Liver (tissue), 9 donors: ENCODE measurements around the gene TCF12. TPM values are rescaled to one million over a fixed set of nuclear protein-coding genes. Genes with fewer than 3 reads are reported as not detected.

Experiments used
- DNase-seq: peaks from one replicate; pipeline ENCODE4 v3.0.0-alpha.2; 2017; ENCODE audit warnings: low spot score
- H3K27ac ChIP-seq, 2 donors: one replicate each; pipeline ENCODE4 v1.7.0; 2013; ENCODE audit warnings: inconsistent platforms in 2 of 2, low read length in 2 of 2, control low read depth in 1 of 2, low read depth in 1 of 2, mild to moderate bottlenecking in 1 of 2
- H3K27me3 ChIP-seq, 4 donors: one replicate each; pipeline versions ENCODE4 v1.6.1 to v1.7.0; 2013; ENCODE audit warnings: low read length in 3 of 4, inconsistent platforms in 1 of 4, mild to moderate bottlenecking in 1 of 4, moderate library complexity in 1 of 4; ENCODE audit not compliant: control insufficient read depth in 4 of 4, insufficient read depth in 4 of 4
- H3K36me3 ChIP-seq, 4 donors: one replicate each; pipeline versions ENCODE4 v1.6.1 to v1.7.0; 2013; ENCODE audit warnings: low read length in 3 of 4, mild to moderate bottlenecking in 3 of 4, low read depth in 1 of 4, moderate library complexity in 1 of 4; ENCODE audit not compliant: control insufficient read depth in 4 of 4, insufficient read depth in 3 of 4
- H3K4me1 ChIP-seq, 4 donors: one replicate each; pipeline versions ENCODE4 v1.6.1 to v1.7.0; 2013; ENCODE audit warnings: low read length in 3 of 4, mild to moderate bottlenecking in 3 of 4, moderate library complexity in 1 of 4; ENCODE audit not compliant: control insufficient read depth in 4 of 4, insufficient read depth in 4 of 4
- H3K4me3 ChIP-seq, 3 donors: one replicate each; pipeline versions ENCODE4 v1.6.1 to v1.7.0; 2013; ENCODE audit warnings: low read length in 3 of 3, control low read depth in 1 of 3, low read depth in 1 of 3, mild to moderate bottlenecking in 1 of 3
- H3K9ac ChIP-seq, 2 donors: one replicate each; pipeline ENCODE4 v1.7.0; 2013; ENCODE audit warnings: low read length in 2 of 2, mild to moderate bottlenecking in 2 of 2, moderate library complexity in 2 of 2, control low read depth in 1 of 2, low read depth in 1 of 2
- H3K9me3 ChIP-seq, 4 donors: one replicate each; pipeline versions ENCODE4 v1.6.1 to v1.7.0; 2013; ENCODE audit warnings: low read length in 3 of 4; ENCODE audit not compliant: control insufficient read depth in 4 of 4
- ATF3 ChIP-seq: IDR thresholded peaks from 2 replicates; pipeline ENCODE4 v1.6.1; 2016; ENCODE audit warnings: antibody characterized with exemption
- EGR1 ChIP-seq, 2 donors: IDR thresholded peaks; 2 replicates each; pipeline ENCODE4 v1.6.1; 2016 to 2018; ENCODE audit warnings: antibody characterized with exemption in 2 of 2, low read depth in 2 of 2
- FOXA2 ChIP-seq: IDR thresholded peaks from 2 replicates; pipeline ENCODE4 v1.6.1; 2016; ENCODE audit warnings: antibody characterized with exemption
- GABPA ChIP-seq, 2 donors: IDR thresholded peaks in 1 of 2; conservative IDR thresholded peaks in 1 of 2; 2 replicates each; pipeline ENCODE4 v1.6.1; 2016; ENCODE audit warnings: antibody characterized with exemption in 2 of 2, mild to moderate bottlenecking in 1 of 2, moderate library complexity in 1 of 2
- HNF4A ChIP-seq, 2 donors: conservative IDR thresholded peaks; 2 replicates each; pipeline ENCODE4 v1.6.1; 2016; ENCODE audit warnings: antibody characterized with exemption in 2 of 2, mild to moderate bottlenecking in 2 of 2
- NR2F2 ChIP-seq: IDR thresholded peaks from 2 replicates; pipeline ENCODE4 v1.6.1; 2016; ENCODE audit warnings: antibody characterized with exemption
- SP1 ChIP-seq: IDR thresholded peaks from 2 replicates; pipeline ENCODE4 v1.6.1; 2018; ENCODE audit warnings: antibody characterized with exemption, mild to moderate bottlenecking
- YY1 ChIP-seq: IDR thresholded peaks from 2 replicates; pipeline ENCODE4 v1.6.1; 2016; ENCODE audit warnings: antibody characterized with exemption, mild to moderate bottlenecking
- ZBTB33 ChIP-seq: IDR thresholded peaks from 2 replicates; pipeline ENCODE4 v1.6.1; 2016; ENCODE audit warnings: antibody characterized with exemption
- WGBS: extraction: QIAGEN DNeasy Blood & Tissue Kit; methylation state at CpG from one replicate; pipeline ENCODE4 v1.1.7; 2013; 5-methylcytosine and 5-hydroxymethylcytosine counted together
- polyA plus RNA-seq, 2 donors: library from polyadenylated mRNA; stranded (reverse) in 1 of 2; unstranded in 1 of 2; fragments of 200-250 nt in 1 of 2; fragments of >200 nt in 1 of 2; fragmentation: Nextera tagmentation in 1 of 2; extraction: Ambion mirVana in 1 of 2; gene quantifications; one replicate each; pipeline versions ENCODE4 v1.2.1 to v1.2.3, GENCODE V29; 2013 to 2015
- total RNA-seq, 2 donors: library from RNA; depleted of rRNA; stranded (reverse); fragments of >200 nt; gene quantifications; one replicate each; pipeline ENCODE4 v1.2.3, GENCODE V29; 2014
- TF ChIP-seq, protein P1 (sequence below): IDR thresholded peaks from 2 replicates; pipeline ENCODE4 v1.6.1; 2016; ENCODE audit warnings: antibody characterized with exemption
- TF ChIP-seq, protein P2 (sequence below): fragments of 150-350 bp; IDR thresholded peaks from 2 replicates; pipeline ENCODE4 v1.5.1; 2017; ENCODE audit warnings: improper control_type of control experiment, low read depth, low read length; ENCODE audit not compliant: missing input control
- donor health status: healthy.
- donor health status: healthy.
- donor health status: healthy.
- donor health status: healthy.
- donor health status: healthy.

TCF12 gene
- total and polyA plus RNA-seq, 4 donors: 8.7 to 38.3 (median 22.3) TPM

GRCh38 chr15:57094321-57095257 lies 176.1 kb downstream of the TCF12 start:
- no peak overlapping the region for H3K4me3 ChIP-seq
- no peak for DNase-seq
- H3K9ac ChIP-seq: no peak overlapping the region
- H3K27me3 ChIP-seq: no peaks in the 10 kb centered on the region
- no peaks in the 10 kb centered on the region for H3K4me1 ChIP-seq
- TF ChIP-seq, protein P1, sequence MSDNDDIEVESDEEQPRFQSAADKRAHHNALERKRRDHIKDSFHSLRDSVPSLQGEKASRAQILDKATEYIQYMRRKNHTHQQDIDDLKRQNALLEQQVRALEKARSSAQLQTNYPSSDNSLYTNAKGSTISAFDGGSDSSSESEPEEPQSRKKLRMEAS: no peak
- no peak for TF ChIP-seq EGR1 (IDR thresholded peaks at IDR 0.05; ENCODE audit: low read depth in 2 of 2)
- TF ChIP-seq NR2F2: no peak
- TF ChIP-seq SP1: no peak
- no peak for TF ChIP-seq ZBTB33
- TF ChIP-seq, protein P2, sequence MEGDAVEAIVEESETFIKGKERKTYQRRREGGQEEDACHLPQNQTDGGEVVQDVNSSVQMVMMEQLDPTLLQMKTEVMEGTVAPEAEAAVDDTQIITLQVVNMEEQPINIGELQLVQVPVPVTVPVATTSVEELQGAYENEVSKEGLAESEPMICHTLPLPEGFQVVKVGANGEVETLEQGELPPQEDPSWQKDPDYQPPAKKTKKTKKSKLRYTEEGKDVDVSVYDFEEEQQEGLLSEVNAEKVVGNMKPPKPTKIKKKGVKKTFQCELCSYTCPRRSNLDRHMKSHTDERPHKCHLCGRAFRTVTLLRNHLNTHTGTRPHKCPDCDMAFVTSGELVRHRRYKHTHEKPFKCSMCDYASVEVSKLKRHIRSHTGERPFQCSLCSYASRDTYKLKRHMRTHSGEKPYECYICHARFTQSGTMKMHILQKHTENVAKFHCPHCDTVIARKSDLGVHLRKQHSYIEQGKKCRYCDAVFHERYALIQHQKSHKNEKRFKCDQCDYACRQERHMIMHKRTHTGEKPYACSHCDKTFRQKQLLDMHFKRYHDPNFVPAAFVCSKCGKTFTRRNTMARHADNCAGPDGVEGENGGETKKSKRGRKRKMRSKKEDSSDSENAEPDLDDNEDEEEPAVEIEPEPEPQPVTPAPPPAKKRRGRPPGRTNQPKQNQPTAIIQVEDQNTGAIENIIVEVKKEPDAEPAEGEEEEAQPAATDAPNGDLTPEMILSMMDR: no peak
- TF ChIP-seq HNF4A (conservative IDR thresholded peaks at IDR 0.05): no peak
- TF ChIP-seq ATF3: no peak
- no peak for TF ChIP-seq GABPA (IDR thresholded peaks at IDR 0.05 in 1 of 2, conservative IDR thresholded peaks at IDR 0.05 in 1 of 2)
- no peak for TF ChIP-seq FOXA2
- H3K36me3 ChIP-seq: peaks cover 0 to 5% (median 3%) of the 10 kb centered on the region in 4 donors
- H3K9me3 ChIP-seq: no peaks in the 10 kb centered on the region
- WGBS: 89% methylated on average over 6 of the region's 6 CpGs
- no peak overlapping the region for H3K27ac ChIP-seq

DNA sequence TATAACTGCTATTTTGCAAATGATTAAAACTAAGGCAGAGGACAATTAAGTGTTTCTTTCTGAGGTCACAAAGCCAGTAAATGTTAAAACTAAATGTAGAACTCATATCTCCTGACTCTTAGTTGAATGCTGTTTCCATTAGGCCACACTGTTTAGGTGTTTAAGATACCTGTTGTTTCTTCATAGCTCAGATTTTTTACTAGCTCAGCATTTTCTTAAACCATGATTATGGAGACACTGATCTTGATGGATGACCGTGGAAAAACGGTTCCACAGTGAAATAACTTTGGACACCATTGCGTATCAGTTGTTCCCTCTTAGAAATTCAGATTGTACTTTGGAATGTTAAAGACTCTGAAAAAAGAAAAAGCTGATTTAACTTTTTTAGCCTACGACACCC lies 177.5 kb downstream of the TCF12 start:
- no peaks in the 10 kb centered on the region for H3K27me3 ChIP-seq
- H3K4me3 ChIP-seq: no peak overlapping the region
- peaks cover 0 to 5% (median 3%) of the 10 kb centered on the region in 4 donors for H3K36me3 ChIP-seq
- no peaks in the 10 kb centered on the region for H3K9me3 ChIP-seq
- H3K27ac ChIP-seq: no peak overlapping the region
- no peak overlapping the region for H3K9ac ChIP-seq
- WGBS: 71% methylated on average over 4 of the region's 4 CpGs
- TF ChIP-seq HNF4A (conservative IDR thresholded peaks at IDR 0.05) (no peak), YY1 (no peak), ZBTB33 (no peak), GABPA (IDR thresholded peaks at IDR 0.05 in 1 of 2, conservative IDR thresholded peaks at IDR 0.05 in 1 of 2) (no peak)
- H3K4me1 ChIP-seq: no peaks in the 10 kb centered on the region
- no peak for DNase-seq
